ENCODE results near the gene RILPL1. TPM values are rescaled to one million over a fixed set of nuclear protein-coding genes. Genes with fewer than 3 reads are reported as not detected.
"Not testable (repeated sequence)": the region's sequence is repeated elsewhere in the genome, so short reads cannot be mapped to it uniquely, and the experiment has no call there.

The RILPL1 gene
- total RNA-seq, 1 donor from 2014 or later: 4.4 TPM

- H3K27ac Mint-ChIP-seq: no peak overlapping the region
- intact Hi-C loops (cut with micrococcal nuclease): no loop called here
- no peaks in the 10 kb centered on the region for H3K9me3 Mint-ChIP-seq
- H3K36me3 Mint-ChIP-seq (ENCODE audit: low read depth): no peaks in the 10 kb centered on the region
- DNase-seq (ENCODE audit: low spot score): no peak
- H3K4me1 Mint-ChIP-seq (ENCODE audit: low read depth): peaks cover 17% of the 10 kb centered on the region
- H3K4me3 Mint-ChIP-seq: no peak overlapping the region
- H3K27me3 Mint-ChIP-seq (ENCODE audit: insufficient read depth): no peaks in the 10 kb centered on the region
These were observed 90.7 kb downstream of the RILPL1 start for GRCh38 chr12:123442774-123443173.

- Mint-ChIP-seq H3K4me1 (ENCODE audit: low read depth) (peaks cover 22% of the 10 kb centered on the region), H3K27ac (no peak overlapping the region), H3K27me3 (ENCODE audit: insufficient read depth) (no peaks in the 10 kb centered on the region), H3K4me3 (no peak overlapping the region), H3K36me3 (ENCODE audit: low read depth) (no peaks in the 10 kb centered on the region), H3K9me3 (no peaks in the 10 kb centered on the region)
- no peak for DNase-seq (ENCODE audit: low spot score)
- intact Hi-C loops (cut with micrococcal nuclease): no loop called here
These were observed 91.9 kb downstream of the RILPL1 start for GRCh38 chr12:123441523-123442164.

GRCh38 chr12:123436017-123436964 is 97.2 kb downstream of the RILPL1 start, which contains the start of gene RILPL2:
RILPL2 (minus strand) TSS chr12:123436684; CDS start chr12:123436420, 264 bp downstream.
- peak within 1 kb of the TSS; percentile 99 for H3K27ac Mint-ChIP-seq
- H3K27me3 Mint-ChIP-seq (ENCODE audit: insufficient read depth): no peaks in the 10 kb centered on the region
- peak within 1 kb of the TSS; percentile 99 for H3K4me3 Mint-ChIP-seq
- peaks cover 15% of the 10 kb centered on the region for H3K36me3 Mint-ChIP-seq (ENCODE audit: low read depth)
- no peaks in the 10 kb centered on the region for H3K9me3 Mint-ChIP-seq
- intact Hi-C loops (cut with micrococcal nuclease): loop anchor here (1.0 to 10.0 kb wide), 13 partner anchors 8 to 361 kb away; partner anchors contain the start of genes ATP6V0A2, DDX55, EIF2B1 and GTF2H3
- DNase-seq (ENCODE audit: low spot score): peak; percentile 91
- H3K4me1 Mint-ChIP-seq (ENCODE audit: low read depth): peaks cover 39% of the 10 kb centered on the region

GRCh38 chr12:123435636-123436016 is 97.9 kb downstream of the RILPL1 start:
- intact Hi-C loops (cut with micrococcal nuclease): loop anchor here (1.0 to 10.0 kb wide), 13 partner anchors 7 to 361 kb away; partner anchors contain the start of genes ATP6V0A2, DDX55, EIF2B1 and GTF2H3
- Mint-ChIP-seq H3K27me3 (ENCODE audit: insufficient read depth) (no peaks in the 10 kb centered on the region), H3K27ac (peak overlapping the region; percentile 99), H3K4me3 (peak overlapping the region; percentile 99), H3K9me3 (no peaks in the 10 kb centered on the region), H3K36me3 (ENCODE audit: low read depth) (peaks cover 20% of the 10 kb centered on the region), H3K4me1 (ENCODE audit: low read depth) (peaks cover 44% of the 10 kb centered on the region)
- DNase-seq (ENCODE audit: low spot score): no peak

- Mint-ChIP-seq H3K9me3 (no peaks in the 10 kb centered on the region), H3K27ac (peak overlapping the region; percentile 15), H3K36me3 (ENCODE audit: low read depth) (peaks cover 24% of the 10 kb centered on the region), H3K4me3 (peak overlapping the region; percentile 99), H3K4me1 (ENCODE audit: low read depth) (peaks cover 50% of the 10 kb centered on the region), H3K27me3 (ENCODE audit: insufficient read depth) (no peaks in the 10 kb centered on the region)
- intact Hi-C loops (cut with micrococcal nuclease): loop anchor here (10.0 kb wide), 2 partner anchors 101 to 359 kb away; partner anchors contain the start of gene RILPL1
- DNase-seq (ENCODE audit: low spot score): no peak
These were observed 99.9 kb downstream of the RILPL1 start for GRCh38 chr12:123433615-123434014.

- H3K9me3 Mint-ChIP-seq; DNase-seq (ENCODE audit: low spot score); H3K27me3 Mint-ChIP-seq (ENCODE audit: insufficient read depth): not testable (repeated sequence)
- Mint-ChIP-seq H3K36me3 (ENCODE audit: low read depth) (peaks cover 25% of the 10 kb centered on the region), H3K4me3 (peak overlapping the region; percentile 99), H3K4me1 (ENCODE audit: low read depth) (peaks cover 54% of the 10 kb centered on the region), H3K27ac (peak overlapping the region; percentile 85)
- intact Hi-C loops (cut with micrococcal nuclease): loop anchor here (10.0 kb wide), 2 partner anchors 103 to 357 kb away; partner anchors contain the start of gene RILPL1
These were observed 101.3 kb downstream of the RILPL1 start for GRCh38 chr12:123431951-123432817.

GRCh38 chr12:123429101-123429500 is 104.4 kb downstream of the RILPL1 start:
- Mint-ChIP-seq H3K4me1 (ENCODE audit: low read depth) (peaks cover 46% of the 10 kb centered on the region), H3K36me3 (ENCODE audit: low read depth) (peaks cover 27% of the 10 kb centered on the region)
- intact Hi-C loops (cut with micrococcal nuclease); H3K27me3 Mint-ChIP-seq (ENCODE audit: insufficient read depth); H3K9me3 Mint-ChIP-seq; H3K27ac Mint-ChIP-seq; H3K4me3 Mint-ChIP-seq; DNase-seq (ENCODE audit: low spot score): not testable (repeated sequence)

GRCh38 chr12:123428591-123428990 is 104.9 kb downstream of the RILPL1 start:
- intact Hi-C loops (cut with micrococcal nuclease): loop anchor here (1.0 kb wide), 1 partner anchor 8 kb away; the partner anchor contains the start of gene RILPL2
- Mint-ChIP-seq H3K27me3 (ENCODE audit: insufficient read depth) (no peaks in the 10 kb centered on the region), H3K9me3 (no peaks in the 10 kb centered on the region), H3K4me3 (no peak overlapping the region), H3K27ac (peak overlapping the region; percentile 67), H3K4me1 (ENCODE audit: low read depth) (peaks cover 41% of the 10 kb centered on the region), H3K36me3 (ENCODE audit: low read depth) (peaks cover 29% of the 10 kb centered on the region)
- DNase-seq (ENCODE audit: low spot score): no peak

GRCh38 chr12:123427036-123427769 is 106.3 kb downstream of the RILPL1 start:
- Mint-ChIP-seq H3K27ac (peak overlapping the region; percentile 67), H3K9me3 (no peaks in the 10 kb centered on the region), H3K4me3 (peak overlapping the region; percentile 28), H3K27me3 (ENCODE audit: insufficient read depth) (no peaks in the 10 kb centered on the region), H3K4me1 (ENCODE audit: low read depth) (peaks cover 28% of the 10 kb centered on the region), H3K36me3 (ENCODE audit: low read depth) (peaks cover 29% of the 10 kb centered on the region)
- DNase-seq (ENCODE audit: low spot score): no peak
- intact Hi-C loops (cut with micrococcal nuclease): no loop called here

GRCh38 chr12:123421314-123421713 is 112.2 kb downstream of the RILPL1 start:
- DNase-seq (ENCODE audit: low spot score): no peak
- Mint-ChIP-seq H3K27ac (no peak overlapping the region), H3K4me1 (ENCODE audit: low read depth) (no peaks in the 10 kb centered on the region), H3K36me3 (ENCODE audit: low read depth) (peaks cover 28% of the 10 kb centered on the region), H3K9me3 (no peaks in the 10 kb centered on the region), H3K4me3 (no peak overlapping the region), H3K27me3 (ENCODE audit: insufficient read depth) (no peaks in the 10 kb centered on the region)
- intact Hi-C loops (cut with micrococcal nuclease): no loop called here

All from activated T-helper 1 cell treated with anti-CD3 and anti-CD28 coated beads, Interleukin-12 subunit alpha, Interleukin-12 subunit beta, Interleukin-2, Interleukin-4 antibody, amounts not matched to agents 30 ng/mL and 10 ng/mL and 1 ng/mL, durations not matched to agents 14 hours and 24 hours and 36 hours (primary cell).